ENCODE measurements around the gene MCMBP. TPM values are rescaled to one million over a fixed set of nuclear protein-coding genes. Genes with fewer than 3 reads are reported as not detected.
A peak's percentile ranks its signal among the peaks of the same experiment; 100 is the strongest.
"Not testable (repeated sequence)": the region's sequence is repeated elsewhere in the genome, so short reads cannot be mapped to it uniquely, and the experiment has no call there.

MCMBP gene
- 10 to 100 TPM; 75.5 TPM for total RNA-seq

GRCh38 chr10:119872610-119872859 lies at the start of gene MCMBP:
TSS of gene MCMBP (minus strand) at chr10:119872843. CDS start at chr10:119872584, 259 bp downstream.
- Mint-ChIP-seq H3K9me3 (no peaks in the 10 kb centered on the region), H3K27ac (peak within 1 kb of the TSS; percentile 90), H3K36me3 (peaks cover 9% of the 10 kb centered on the region), H3K4me3 (peak within 1 kb of the TSS; percentile 85), H3K4me1 (peaks cover 33% of the 10 kb centered on the region), H3K27me3 (no peaks in the 10 kb centered on the region)
- ATAC-seq (ENCODE audit: low read depth) = no peak
- no peak for DNase-seq
- POLR2A ChIA-PET = interaction anchor here (0.6 to 3.5 kb wide), 13 partner anchors 8 to 790 kb away, joined by 3 to 61 read pairs (median 4); partner anchors contain the start of genes BAG3, INPP5F, RGS10 and SEC23IP

GRCh38 chr10:119919826-119920225 lies 47.2 kb upstream of the MCMBP start:
- Mint-ChIP-seq H3K4me3 (no peak overlapping the region), H3K9me3 (no peaks in the 10 kb centered on the region), H3K27ac (peak overlapping the region; percentile 23), H3K36me3 (peaks cover 31% of the 10 kb centered on the region), H3K4me1 (peaks cover 8% of the 10 kb centered on the region), H3K27me3 (no peaks in the 10 kb centered on the region)
- POLR2A ChIA-PET = interaction anchor here (3.1 kb wide), 1 partner anchor 28 kb away, joined by 9 read pairs; the partner anchor contains the start of gene SEC23IP
- DNase-seq (no peak), ATAC-seq (ENCODE audit: low read depth) (no peak)

- H3K9me3 Mint-ChIP-seq = no peaks in the 10 kb centered on the region
- H3K27ac Mint-ChIP-seq = peak overlapping the region; percentile 15
- no peak for ATAC-seq (ENCODE audit: low read depth)
- no peak for DNase-seq
- H3K4me3 Mint-ChIP-seq = no peak overlapping the region
- POLR2A ChIA-PET = interaction anchor here (3.1 kb wide), 1 partner anchor 27 kb away, joined by 9 read pairs; the partner anchor contains the start of gene SEC23IP
- H3K27me3 Mint-ChIP-seq = no peaks in the 10 kb centered on the region
- H3K36me3 Mint-ChIP-seq = peaks cover 34% of the 10 kb centered on the region
- peaks cover 8% of the 10 kb centered on the region for H3K4me1 Mint-ChIP-seq
Observed at GRCh38 chr10:119919271-119919670, 46.6 kb upstream of the MCMBP start.

GRCh38 chr10:119917777-119918176 lies 45.1 kb upstream of the MCMBP start:
- Mint-ChIP-seq H3K4me1 (peaks cover 8% of the 10 kb centered on the region), H3K9me3 (no peaks in the 10 kb centered on the region), H3K27me3 (no peaks in the 10 kb centered on the region), H3K36me3 (peaks cover 37% of the 10 kb centered on the region), H3K4me3 (no peak overlapping the region), H3K27ac (no peak overlapping the region)
- ATAC-seq (ENCODE audit: low read depth) = no peak
- DNase-seq = no peak
- POLR2A ChIA-PET = no interaction called here

GRCh38 chr10:119910689-119911088 lies 38.0 kb upstream of the MCMBP start:
- H3K27ac Mint-ChIP-seq = no peak overlapping the region
- H3K4me1 Mint-ChIP-seq = no peaks in the 10 kb centered on the region
- H3K9me3 Mint-ChIP-seq = no peaks in the 10 kb centered on the region
- ATAC-seq (ENCODE audit: low read depth) (no peak), DNase-seq (no peak)
- H3K27me3 Mint-ChIP-seq = no peaks in the 10 kb centered on the region
- H3K4me3 Mint-ChIP-seq = no peak overlapping the region
- H3K36me3 Mint-ChIP-seq = peaks cover 26% of the 10 kb centered on the region
- POLR2A ChIA-PET = no interaction called here

- H3K4me3 Mint-ChIP-seq = no peak overlapping the region
- no peak for ATAC-seq (ENCODE audit: low read depth)
- no peak for DNase-seq
- peaks cover 32% of the 10 kb centered on the region for H3K36me3 Mint-ChIP-seq
- no peaks in the 10 kb centered on the region for H3K9me3 Mint-ChIP-seq
- POLR2A ChIA-PET = no interaction called here
- H3K4me1 Mint-ChIP-seq = no peaks in the 10 kb centered on the region
- no peaks in the 10 kb centered on the region for H3K27me3 Mint-ChIP-seq
- no peak overlapping the region for H3K27ac Mint-ChIP-seq
Observed at GRCh38 chr10:119908166-119908565, 35.5 kb upstream of the MCMBP start.

GRCh38 chr10:119907695-119908094 lies 35.1 kb upstream of the MCMBP start:
- H3K4me1 Mint-ChIP-seq; H3K27me3 Mint-ChIP-seq; H3K4me3 Mint-ChIP-seq; H3K9me3 Mint-ChIP-seq; POLR2A ChIA-PET; DNase-seq; ATAC-seq (ENCODE audit: low read depth); H3K27ac Mint-ChIP-seq: not testable (repeated sequence)
- H3K36me3 Mint-ChIP-seq = peaks cover 28% of the 10 kb centered on the region

GRCh38 chr10:119903946-119904666 lies 31.5 kb upstream of the MCMBP start:
- Mint-ChIP-seq H3K4me1 (peaks cover 3% of the 10 kb centered on the region), H3K27me3 (no peaks in the 10 kb centered on the region), H3K36me3 (peaks cover 23% of the 10 kb centered on the region), H3K4me3 (no peak overlapping the region), H3K9me3 (no peaks in the 10 kb centered on the region), H3K27ac (no peak overlapping the region)
- no peak for ATAC-seq (ENCODE audit: low read depth)
- POLR2A ChIA-PET = no interaction called here
- DNase-seq = no peak

GRCh38 chr10:119898577-119898976 lies 25.9 kb upstream of the MCMBP start:
- DNase-seq (no peak), ATAC-seq (ENCODE audit: low read depth) (no peak)
- POLR2A ChIA-PET = no interaction called here
- Mint-ChIP-seq H3K27me3 (no peaks in the 10 kb centered on the region), H3K4me3 (no peak overlapping the region), H3K9me3 (no peaks in the 10 kb centered on the region), H3K27ac (no peak overlapping the region), H3K4me1 (peaks cover 37% of the 10 kb centered on the region), H3K36me3 (peaks cover 11% of the 10 kb centered on the region)

GRCh38 chr10:119896937-119897770 lies 24.5 kb upstream of the MCMBP start:
- POLR2A ChIA-PET = interaction anchor here (1.2 kb wide), 1 partner anchor 24 kb away, joined by 4 read pairs; the partner anchor contains the start of gene MCMBP
- no peak for DNase-seq
- Mint-ChIP-seq H3K27ac (no peak overlapping the region), H3K27me3 (no peaks in the 10 kb centered on the region), H3K9me3 (no peaks in the 10 kb centered on the region), H3K36me3 (peaks cover 10% of the 10 kb centered on the region), H3K4me1 (peaks cover 40% of the 10 kb centered on the region), H3K4me3 (no peak overlapping the region)
- ATAC-seq (ENCODE audit: low read depth) = no peak

- ATAC-seq (ENCODE audit: low read depth) = no peak
- Mint-ChIP-seq H3K9me3 (no peaks in the 10 kb centered on the region), H3K27me3 (no peaks in the 10 kb centered on the region), H3K4me1 (peaks cover 41% of the 10 kb centered on the region), H3K27ac (no peak overlapping the region), H3K4me3 (no peak overlapping the region), H3K36me3 (peaks cover 9% of the 10 kb centered on the region)
- DNase-seq = no peak
- POLR2A ChIA-PET = interaction anchor here (1.2 kb wide), 1 partner anchor 23 kb away, joined by 4 read pairs; the partner anchor contains the start of gene MCMBP
Observed at GRCh38 chr10:119896061-119896655, 23.5 kb upstream of the MCMBP start.

GRCh38 chr10:119893845-119894427 lies 21.3 kb upstream of the MCMBP start:
- peak overlapping the region; percentile 52 for H3K27ac Mint-ChIP-seq
- POLR2A ChIA-PET = interaction anchor here (1.2 to 5.3 kb wide), 2 partner anchors 10 to 21 kb away, joined by 4 to 61 read pairs; partner anchors contain the start of gene MCMBP
- H3K27me3 Mint-ChIP-seq = no peaks in the 10 kb centered on the region
- peaks cover 36% of the 10 kb centered on the region for H3K4me1 Mint-ChIP-seq
- H3K4me3 Mint-ChIP-seq = peak overlapping the region; percentile 99
- peaks cover 2% of the 10 kb centered on the region for H3K9me3 Mint-ChIP-seq
- H3K36me3 Mint-ChIP-seq = peaks cover 11% of the 10 kb centered on the region
- no peak for ATAC-seq (ENCODE audit: low read depth)
- DNase-seq = no peak

- Mint-ChIP-seq H3K27me3 (peaks cover 4% of the 10 kb centered on the region), H3K9me3 (peaks cover 2% of the 10 kb centered on the region), H3K27ac (peak overlapping the region; percentile 94), H3K36me3 (peaks cover 4% of the 10 kb centered on the region), H3K4me3 (peak overlapping the region; percentile 99), H3K4me1 (peaks cover 32% of the 10 kb centered on the region)
- POLR2A ChIA-PET = interaction anchor here (1.2 to 5.3 kb wide), 4 partner anchors 13 to 167 kb away, joined by 4 to 61 read pairs (median 8); partner anchors contain the start of genes INPP5F and MCMBP
- DNase-seq = no peak
- ATAC-seq (ENCODE audit: low read depth) = no peak
Observed at GRCh38 chr10:119893074-119893473, 20.4 kb upstream of the MCMBP start.

Data from activated naive CD8-positive, alpha-beta T cell treated with anti-CD3 and anti-CD28 coated beads, Interleukin-2, amount 10 ng/mL, durations not matched to agents 7 days and 5 days (primary cell).